Measurements from ENCODE around the gene AQP9.

GRCh38 chr15:58161436-58161930 lies 23.3 kb downstream of the AQP9 start:
- TF ChIP-seq, protein P1, sequence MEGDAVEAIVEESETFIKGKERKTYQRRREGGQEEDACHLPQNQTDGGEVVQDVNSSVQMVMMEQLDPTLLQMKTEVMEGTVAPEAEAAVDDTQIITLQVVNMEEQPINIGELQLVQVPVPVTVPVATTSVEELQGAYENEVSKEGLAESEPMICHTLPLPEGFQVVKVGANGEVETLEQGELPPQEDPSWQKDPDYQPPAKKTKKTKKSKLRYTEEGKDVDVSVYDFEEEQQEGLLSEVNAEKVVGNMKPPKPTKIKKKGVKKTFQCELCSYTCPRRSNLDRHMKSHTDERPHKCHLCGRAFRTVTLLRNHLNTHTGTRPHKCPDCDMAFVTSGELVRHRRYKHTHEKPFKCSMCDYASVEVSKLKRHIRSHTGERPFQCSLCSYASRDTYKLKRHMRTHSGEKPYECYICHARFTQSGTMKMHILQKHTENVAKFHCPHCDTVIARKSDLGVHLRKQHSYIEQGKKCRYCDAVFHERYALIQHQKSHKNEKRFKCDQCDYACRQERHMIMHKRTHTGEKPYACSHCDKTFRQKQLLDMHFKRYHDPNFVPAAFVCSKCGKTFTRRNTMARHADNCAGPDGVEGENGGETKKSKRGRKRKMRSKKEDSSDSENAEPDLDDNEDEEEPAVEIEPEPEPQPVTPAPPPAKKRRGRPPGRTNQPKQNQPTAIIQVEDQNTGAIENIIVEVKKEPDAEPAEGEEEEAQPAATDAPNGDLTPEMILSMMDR (IDR thresholded peaks at IDR 0.05) = no peak
- TF ChIP-seq POLR2A (IDR thresholded peaks at IDR 0.05) = no peak

All from gastroesophageal sphincter (tissue), 3 donors.